HepG2 (cell line): ENCODE results near the gene VPS29. TPM values are rescaled to one million over a fixed set of nuclear protein-coding genes. Genes with fewer than 3 reads are reported as not detected.

Experiments
- AGO2 ChIP-seq: fragments of 200-400 bp; formaldehyde crosslinking; optimal IDR thresholded peaks from 2 replicates; pipeline ENCODE3; 2017; ENCODE audit warnings: mild to moderate bottlenecking, low read depth, low read length, moderate library complexity
- ATF6 ChIP-seq: sonication (generic); formaldehyde crosslinking; conservative IDR thresholded peaks from 2 replicates; pipeline ENCODE4 v1.4.0; 2020; ENCODE audit warnings: missing genetic modification reagents
- BORCS8-MEF2B ChIP-seq: sonication (generic); formaldehyde crosslinking; IDR thresholded peaks from 2 replicates; pipeline ENCODE4 v1.8.0; 2022; ENCODE audit warnings: mild to moderate bottlenecking, missing genetic modification reagents
- BRCA1 ChIP-seq: sonication (generic); formaldehyde crosslinking; IDR thresholded peaks from 2 replicates; pipeline ENCODE4 v1.4.0; 2020; ENCODE audit warnings: missing genetic modification reagents
- ZBTB25 ChIP-seq: IDR thresholded peaks from 2 replicates; pipeline ENCODE4 v1.6.1; 2018; ENCODE audit warnings: missing genetic modification reagents
- ZBTB8A ChIP-seq: sonication (generic); formaldehyde crosslinking; IDR thresholded peaks from 2 replicates; pipeline ENCODE4 v1.4.0; 2020; ENCODE audit warnings: mild to moderate bottlenecking, low read depth, missing genetic modification reagents, borderline replicate concordance
- ZNF101 ChIP-seq: sonication (generic); formaldehyde crosslinking; IDR thresholded peaks from 2 replicates; pipeline ENCODE4 v1.4.0; 2020; ENCODE audit warnings: mild to moderate bottlenecking, low read depth, missing genetic modification reagents, borderline replicate concordance
- ZNF232 ChIP-seq: sonication (generic); formaldehyde crosslinking; IDR thresholded peaks from 2 replicates; pipeline ENCODE4 v1.4.0; 2020; ENCODE audit warnings: missing genetic modification reagents, borderline replicate concordance
- ZSCAN12 ChIP-seq: sonication (generic); formaldehyde crosslinking; IDR thresholded peaks from 2 replicates; pipeline ENCODE4 v1.9.0; 2021; ENCODE audit warnings: mild to moderate bottlenecking, missing genetic modification reagents
- polyA plus RNA-seq, 8 experiments: library from polyadenylated mRNA; depleted of rRNA in 3 of 8; stranded (reverse) in 7 of 8; unstranded in 1 of 8; fragments of >200 nt; fragmentation: Illumina TruSeq in 4 of 8; extraction: Trizol in 4 of 8; gene quantifications; 2 replicates each; pipeline versions ENCODE4 v1.2.1 to v1.2.3, GENCODE V29; 2011 to 2016; ENCODE audit warnings: low read depth in 4 of 8, missing spikeins in 1 of 8, mixed read lengths in 1 of 8; ENCODE audit not compliant: insufficient read depth in 1 of 8
- total RNA-seq, 5 experiments: library from RNA; depleted of rRNA; stranded (reverse); fragments of >200 nt; fragmentation: Illumina TruSeq; extraction: Trizol; gene quantifications; 2 replicates each; pipeline ENCODE4 v1.2.3, GENCODE V29; 2016; ENCODE audit warnings: low read depth in 1 of 5
- TF ChIP-seq, protein P1 (sequence below): sonication (generic); formaldehyde crosslinking; conservative IDR thresholded peaks from 2 replicates; pipeline ENCODE4 v1.4.0; 2020; ENCODE audit warnings: missing genetic modification reagents
- TF ChIP-seq, protein P2 (sequence below): sonication (generic); formaldehyde crosslinking; IDR thresholded peaks from 2 replicates; pipeline ENCODE4 v1.4.0; 2020; ENCODE audit warnings: missing genetic modification reagents
- TF ChIP-seq, protein P3 (sequence below): sonication (generic); formaldehyde crosslinking; IDR thresholded peaks from 2 replicates; pipeline ENCODE4 v1.5.0; 2020; ENCODE audit warnings: missing genetic modification reagents

Gene VPS29
- total and polyA plus RNA-seq, 2 of the 13 experiments (the other 11 are each of a cell fraction or from before 2014, with no cell fraction given): 107 to 114 TPM

GRCh38 chr12:110449799-110450497, 52.0 kb downstream of the VPS29 start, which contains the start of gene ARPC3 (continued):
- TF ChIP-seq, protein P1, sequence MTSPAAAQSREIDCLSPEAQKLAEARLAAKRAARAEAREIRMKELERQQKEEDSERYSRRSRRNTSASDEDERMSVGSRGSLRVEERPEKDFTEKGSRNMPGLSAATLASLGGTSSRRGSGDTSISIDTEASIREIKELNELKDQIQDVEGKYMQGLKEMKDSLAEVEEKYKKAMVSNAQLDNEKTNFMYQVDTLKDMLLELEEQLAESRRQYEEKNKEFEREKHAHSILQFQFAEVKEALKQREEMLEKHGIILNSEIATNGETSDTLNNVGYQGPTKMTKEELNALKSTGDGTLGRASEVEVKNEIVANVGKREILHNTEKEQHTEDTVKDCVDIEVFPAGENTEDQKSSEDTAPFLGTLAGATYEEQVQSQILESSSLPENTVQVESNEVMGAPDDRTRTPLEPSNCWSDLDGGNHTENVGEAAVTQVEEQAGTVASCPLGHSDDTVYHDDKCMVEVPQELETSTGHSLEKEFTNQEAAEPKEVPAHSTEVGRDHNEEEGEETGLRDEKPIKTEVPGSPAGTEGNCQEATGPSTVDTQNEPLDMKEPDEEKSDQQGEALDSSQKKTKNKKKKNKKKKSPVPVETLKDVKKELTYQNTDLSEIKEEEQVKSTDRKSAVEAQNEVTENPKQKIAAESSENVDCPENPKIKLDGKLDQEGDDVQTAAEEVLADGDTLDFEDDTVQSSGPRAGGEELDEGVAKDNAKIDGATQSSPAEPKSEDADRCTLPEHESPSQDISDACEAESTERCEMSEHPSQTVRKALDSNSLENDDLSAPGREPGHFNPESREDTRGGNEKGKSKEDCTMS (CRISPR knock-in tag): no peak
- TF ChIP-seq ATF6 (no peak), ZBTB8A (CRISPR knock-in tag) (no peak), BORCS8-MEF2B (CRISPR knock-in tag) (no peak; the same call in 1 of the 2 replicates), ZNF232 (CRISPR knock-in tag) (0 out of 2 replicates have a peak, but pooled peaks have one; percentile 15), ZBTB25 (CRISPR knock-in tag) (peak; percentile 66; the same call in 1 of the 2 replicates), ZNF101 (CRISPR knock-in tag) (no peak), AGO2 (peak; percentile 94), BRCA1 (0 out of 2 replicates have a peak, but pooled peaks have one; percentile 32), ZSCAN12 (CRISPR knock-in tag) (no peak)
- TF ChIP-seq, protein P2, sequence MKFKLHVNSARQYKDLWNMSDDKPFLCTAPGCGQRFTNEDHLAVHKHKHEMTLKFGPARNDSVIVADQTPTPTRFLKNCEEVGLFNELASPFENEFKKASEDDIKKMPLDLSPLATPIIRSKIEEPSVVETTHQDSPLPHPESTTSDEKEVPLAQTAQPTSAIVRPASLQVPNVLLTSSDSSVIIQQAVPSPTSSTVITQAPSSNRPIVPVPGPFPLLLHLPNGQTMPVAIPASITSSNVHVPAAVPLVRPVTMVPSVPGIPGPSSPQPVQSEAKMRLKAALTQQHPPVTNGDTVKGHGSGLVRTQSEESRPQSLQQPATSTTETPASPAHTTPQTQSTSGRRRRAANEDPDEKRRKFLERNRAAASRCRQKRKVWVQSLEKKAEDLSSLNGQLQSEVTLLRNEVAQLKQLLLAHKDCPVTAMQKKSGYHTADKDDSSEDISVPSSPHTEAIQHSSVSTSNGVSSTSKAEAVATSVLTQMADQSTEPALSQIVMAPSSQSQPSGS (CRISPR knock-in tag): peak; percentile 61; the same call in 1 of the 2 replicates
- TF ChIP-seq, protein P3, sequence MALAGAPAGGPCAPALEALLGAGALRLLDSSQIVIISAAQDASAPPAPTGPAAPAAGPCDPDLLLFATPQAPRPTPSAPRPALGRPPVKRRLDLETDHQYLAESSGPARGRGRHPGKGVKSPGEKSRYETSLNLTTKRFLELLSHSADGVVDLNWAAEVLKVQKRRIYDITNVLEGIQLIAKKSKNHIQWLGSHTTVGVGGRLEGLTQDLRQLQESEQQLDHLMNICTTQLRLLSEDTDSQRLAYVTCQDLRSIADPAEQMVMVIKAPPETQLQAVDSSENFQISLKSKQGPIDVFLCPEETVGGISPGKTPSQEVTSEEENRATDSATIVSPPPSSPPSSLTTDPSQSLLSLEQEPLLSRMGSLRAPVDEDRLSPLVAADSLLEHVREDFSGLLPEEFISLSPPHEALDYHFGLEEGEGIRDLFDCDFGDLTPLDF (CRISPR knock-in tag): 0 out of 2 replicates have a peak, but pooled peaks have one; percentile 4
